SIG-M5 treated with dmso at 0.1 percent for 504 hours (cell line): ENCODE results near the gene CLN5.
A peak's percentile ranks its signal among the peaks of the same experiment; 100 is the strongest.
"Not testable (repeated sequence)": the region's sequence is repeated elsewhere in the genome, so short reads cannot be mapped to it uniquely, and the experiment has no call there.

Source experiments
- DNase-seq: peaks from one replicate; lab custom pipeline; 2025; ENCODE audit not compliant: unreplicated experiment; lab: John Stamatoyannopoulos, UW

CLN5 gene

DNA sequence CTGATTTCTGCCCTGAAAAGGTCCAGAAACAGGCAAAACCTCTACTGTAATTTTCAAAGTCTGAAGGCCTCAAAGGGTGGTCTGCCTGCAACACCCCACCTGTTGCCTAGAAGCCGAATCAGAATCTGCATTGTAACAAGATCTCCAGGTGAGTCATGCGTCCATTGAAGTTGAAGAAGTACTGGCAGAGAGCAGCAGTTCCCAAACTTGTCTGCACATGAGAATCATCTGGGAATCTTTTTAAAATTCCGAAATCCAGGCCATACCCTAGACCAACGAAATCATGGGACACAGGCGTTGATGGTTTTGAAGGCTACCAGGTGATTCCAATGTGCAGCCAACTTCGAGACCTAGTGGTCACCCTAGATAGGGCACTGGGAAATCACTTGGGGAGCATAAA lies 16.0 kb upstream of the CLN5 start:
- no peak for DNase-seq

DNA sequence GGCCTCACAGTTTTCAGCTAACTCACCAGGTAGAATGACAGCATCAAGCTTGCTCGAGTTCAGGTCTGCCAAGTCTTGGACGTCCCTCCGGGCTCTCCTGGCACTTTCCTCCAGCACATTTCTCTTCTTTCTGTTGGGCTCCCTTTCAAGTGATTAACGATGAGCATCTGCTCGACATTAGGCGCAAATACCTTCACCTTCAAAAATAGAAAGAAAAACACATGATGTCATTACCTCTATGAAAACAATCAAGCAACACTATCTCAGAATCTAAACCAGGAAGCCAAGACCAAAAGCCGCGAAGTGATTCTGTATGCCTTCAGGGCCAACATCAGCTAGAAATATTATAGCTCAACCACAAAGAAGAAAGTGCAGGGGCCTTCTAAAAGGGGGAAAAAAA lies 15.4 kb upstream of the CLN5 start:
- DNase-seq: no peak

DNA sequence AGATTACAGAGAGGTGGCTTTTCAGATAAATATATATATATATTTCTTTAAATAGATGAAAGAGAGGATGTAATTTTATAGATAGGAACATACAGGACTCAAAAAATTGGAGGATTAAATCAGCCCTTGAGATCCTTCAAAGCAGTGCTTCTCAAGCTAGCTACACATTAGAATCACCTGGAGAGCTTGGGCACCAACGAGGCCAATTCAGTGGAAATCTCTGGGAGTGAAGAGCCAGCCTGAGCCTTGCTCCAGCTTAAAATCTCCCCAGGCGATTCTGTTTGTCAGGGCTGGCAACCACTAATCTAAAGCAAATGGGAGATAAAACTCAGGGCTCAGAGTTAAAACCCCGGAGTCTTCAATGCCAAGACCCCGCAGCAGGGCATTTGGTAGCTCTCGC lies 15.0 kb upstream of the CLN5 start:
- DNase-seq: no peak

DNA sequence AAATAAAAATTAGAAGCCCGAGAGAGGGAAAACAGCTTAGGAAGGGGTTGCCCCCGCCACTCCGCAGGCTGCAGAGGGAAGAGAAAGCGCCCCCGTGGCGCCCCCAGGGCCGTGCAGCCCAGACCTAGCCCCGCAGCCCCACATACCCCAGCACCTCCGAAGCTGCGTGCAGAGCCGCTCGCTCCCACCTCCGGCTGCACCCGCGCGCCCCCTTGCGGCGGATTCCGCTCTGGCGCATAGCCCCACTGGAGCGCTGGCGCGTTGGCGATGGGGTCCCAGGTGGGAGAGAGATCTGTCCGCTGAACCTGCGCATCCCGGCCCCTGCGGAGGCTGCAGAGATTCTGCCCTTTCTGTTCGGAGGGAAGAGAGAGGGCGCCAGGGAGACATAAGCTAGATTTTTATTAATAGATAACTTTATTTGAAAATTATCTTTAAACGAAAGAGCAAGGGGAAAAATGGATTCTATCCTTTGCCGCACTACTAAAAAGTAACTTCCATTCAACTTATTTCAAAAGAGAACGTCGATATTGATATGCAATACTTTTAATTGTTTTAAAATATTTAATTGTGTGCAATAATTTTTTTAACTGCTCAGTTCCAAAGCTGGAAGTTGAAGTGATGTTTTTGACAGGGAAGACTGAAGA lies 11.7 kb upstream of the CLN5 start:
- DNase-seq: peak; percentile 47

GRCh38 chr13:76982061-76982460 lies 9.8 kb upstream of the CLN5 start:
- no peak for DNase-seq

GRCh38 chr13:76983676-76984075 lies 8.2 kb upstream of the CLN5 start:
- DNase-seq: no peak

DNA sequence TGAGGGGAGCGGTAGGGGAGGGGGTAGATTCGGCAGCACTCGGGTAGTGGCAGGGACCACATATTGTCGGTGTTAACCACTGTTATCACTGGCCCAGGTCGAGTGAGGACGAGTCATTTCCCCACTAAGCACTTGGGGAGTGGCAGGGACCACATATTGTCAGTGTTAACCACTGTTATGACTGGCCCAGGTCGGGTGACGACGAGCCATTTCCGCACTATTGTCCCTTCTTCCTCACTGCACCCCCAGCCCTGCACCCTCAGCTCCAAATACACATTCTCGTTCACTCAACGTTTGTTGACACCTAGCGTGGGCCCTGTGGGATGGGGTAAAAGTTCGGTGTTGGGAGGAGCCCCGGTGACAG lies 467 bp upstream of the CLN5 start:
- DNase-seq: no peak

DNA sequence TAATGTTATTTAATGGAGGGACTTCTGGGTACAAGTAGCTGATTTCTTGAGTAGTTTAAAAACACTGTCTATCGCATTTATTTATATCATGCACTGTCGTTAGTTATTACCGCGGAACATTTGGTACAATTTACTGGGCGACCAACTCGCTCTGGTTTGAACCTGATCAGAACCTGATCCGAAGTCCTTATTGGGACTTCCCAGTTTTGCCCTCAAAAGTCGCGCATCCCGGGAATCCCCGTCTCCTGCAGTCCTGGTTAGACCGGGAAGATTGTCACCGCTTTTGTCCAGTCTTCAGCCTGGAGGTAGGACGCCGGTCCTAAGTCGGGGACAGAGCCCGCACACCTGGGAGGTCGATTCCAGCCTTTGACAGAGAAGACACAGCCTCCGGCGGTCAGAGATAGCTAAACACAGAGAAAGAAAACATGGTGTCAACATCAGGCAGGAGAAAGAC lies 694 bp downstream of the CLN5 start:
- DNase-seq: no peak

GRCh38 chr13:76993021-76993420 lies 1.1 kb downstream of the CLN5 start:
- DNase-seq: no peak

DNA sequence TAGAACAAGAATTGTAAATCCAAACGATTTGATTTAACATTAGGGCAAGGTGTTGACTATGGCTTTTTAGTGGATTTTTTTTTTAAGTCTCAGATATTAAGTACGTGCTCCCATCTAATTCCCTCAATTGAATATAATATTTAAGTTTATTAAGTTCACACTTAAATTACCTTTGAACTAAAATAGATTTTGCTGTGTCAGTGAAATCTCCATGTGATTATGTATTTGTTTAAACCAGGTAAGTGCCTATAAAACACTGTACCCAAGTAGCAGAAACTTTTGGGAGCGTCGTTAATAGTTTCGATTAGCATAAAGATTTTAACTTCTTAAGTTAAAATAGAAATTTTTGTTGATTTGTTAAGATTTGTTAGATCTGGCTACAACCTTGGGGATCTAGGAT lies 1.6 kb downstream of the CLN5 start:
- no peak for DNase-seq

- no peak for DNase-seq
Observed at GRCh38 chr13:76994281-76994680, 2.4 kb downstream of the CLN5 start.

DNA sequence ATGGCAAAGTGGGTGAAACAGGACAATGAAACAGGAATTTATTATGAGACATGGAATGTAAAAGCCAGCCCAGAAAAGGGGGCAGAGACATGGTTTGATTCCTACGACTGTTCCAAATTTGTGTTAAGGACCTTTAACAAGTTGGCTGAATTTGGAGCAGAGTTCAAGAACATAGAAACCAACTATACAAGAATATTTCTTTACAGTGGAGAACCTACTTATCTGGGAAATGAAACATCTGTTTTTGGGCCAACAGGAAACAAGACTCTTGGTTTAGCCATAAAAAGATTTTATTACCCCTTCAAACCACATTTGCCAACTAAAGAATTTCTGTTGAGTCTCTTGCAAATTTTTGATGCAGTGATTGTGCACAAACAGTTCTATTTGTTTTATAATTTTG lies 8.6 kb downstream of the CLN5 start:
- no peak for DNase-seq

- DNase-seq: no peak
Observed at GRCh38 chr13:77001540-77001939, 9.7 kb downstream of the CLN5 start.

DNA sequence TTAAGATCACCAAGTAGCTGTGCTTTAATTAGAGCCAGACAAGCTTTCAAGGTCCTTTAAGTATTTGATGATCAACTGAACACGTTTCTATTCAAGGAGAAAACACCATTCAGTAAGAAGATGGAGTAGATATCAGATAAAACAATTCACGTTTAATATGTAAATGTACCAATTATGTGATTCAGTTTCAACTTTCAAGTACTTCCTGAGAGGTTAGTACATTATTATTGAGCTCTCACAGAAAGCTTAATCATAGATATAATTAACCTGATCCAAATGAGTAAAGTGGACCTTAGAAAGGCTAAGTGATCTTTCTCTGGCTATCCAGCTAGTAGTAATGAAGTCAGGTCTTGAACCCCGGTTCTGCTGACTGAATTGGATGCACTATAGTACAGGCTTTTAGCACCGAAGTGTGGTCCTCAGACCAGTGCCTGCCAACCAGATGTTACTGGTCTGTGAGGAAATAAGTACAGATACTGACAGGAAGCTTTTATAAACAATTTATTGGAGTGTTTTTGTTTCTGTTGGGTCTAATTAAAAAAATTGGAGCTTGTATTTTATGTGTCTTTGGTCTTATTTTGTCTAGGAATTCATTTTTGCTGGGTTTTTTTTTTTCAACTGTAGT lies 10.2 kb downstream of the CLN5 start:
- no peak for DNase-seq

GRCh38 chr13:77002590-77003190 lies 10.8 kb downstream of the CLN5 start:
- DNase-seq: peak; percentile 44

- DNase-seq: not testable (repeated sequence)
Observed at GRCh38 chr13:77008337-77008736, 16.5 kb downstream of the CLN5 start.

DNA sequence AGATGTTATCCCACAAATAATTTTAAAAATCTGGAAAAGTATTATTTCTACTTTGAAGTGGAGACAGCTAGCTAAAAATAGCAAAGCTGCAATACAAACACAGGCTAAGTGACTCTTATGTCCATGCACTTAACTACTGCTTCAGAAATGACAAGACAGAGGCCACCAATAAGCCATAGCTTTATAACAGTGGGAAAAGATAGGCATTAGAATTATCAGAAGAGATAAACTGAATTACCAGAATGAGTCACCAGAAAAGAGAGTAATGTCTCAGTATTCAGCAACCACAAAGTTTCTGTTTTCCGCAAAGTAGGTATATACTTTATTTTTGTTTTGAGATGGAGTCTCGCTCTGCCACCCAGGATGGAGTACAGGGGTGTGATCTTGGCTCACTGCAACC lies 17.1 kb downstream of the CLN5 start:
- DNase-seq: no peak

DNA sequence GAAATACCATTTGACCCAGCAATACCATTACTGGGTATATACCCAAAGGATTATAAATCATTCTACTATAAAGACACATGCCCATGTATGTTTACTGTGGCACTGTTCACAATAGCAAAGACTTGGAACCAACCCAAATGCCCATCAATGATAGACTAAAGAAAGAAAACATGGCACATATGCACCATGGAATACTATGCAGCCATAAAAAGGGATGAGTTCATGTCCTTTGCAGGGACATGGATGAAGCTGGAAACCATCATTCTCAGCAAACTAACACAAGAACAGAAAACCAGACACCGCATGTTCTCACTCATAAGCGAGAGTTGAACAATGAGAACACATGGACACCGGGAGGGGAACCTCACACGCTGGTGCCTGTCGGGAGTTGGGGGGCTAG lies 17.8 kb downstream of the CLN5 start:
- DNase-seq: not testable (repeated sequence)

DNA sequence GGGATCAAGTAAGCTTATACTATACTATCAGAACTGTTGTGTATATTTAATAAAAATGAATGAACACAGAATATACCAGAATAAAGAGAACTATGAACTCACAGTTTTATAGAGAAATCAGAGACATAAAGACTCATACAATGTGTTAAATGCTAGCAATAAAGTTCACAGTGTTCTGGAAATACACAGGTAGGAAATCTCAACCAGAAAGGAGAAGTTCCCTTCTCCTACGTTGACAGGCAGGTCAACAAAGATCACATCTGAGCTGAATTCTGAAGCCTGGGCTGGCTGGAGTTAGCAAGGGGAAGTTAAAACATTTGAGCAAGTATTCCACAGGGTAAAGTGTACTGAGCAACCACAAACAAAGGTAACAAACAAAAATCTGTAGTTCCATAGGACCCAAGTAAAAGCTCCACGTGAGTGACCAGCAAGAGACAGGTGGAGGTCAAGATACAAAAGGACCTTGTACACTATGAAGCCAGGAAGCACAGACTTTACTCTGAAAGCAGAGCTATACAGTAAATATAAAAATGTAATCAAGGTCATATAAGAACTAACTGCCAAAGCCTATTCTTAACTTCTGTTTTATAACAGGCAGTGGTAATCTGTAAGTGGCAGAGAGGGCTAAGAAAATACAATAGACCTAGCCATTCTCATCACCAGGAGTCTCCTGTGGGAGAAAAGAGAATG lies 22.1 kb downstream of the CLN5 start:
- no peak for DNase-seq

DNA sequence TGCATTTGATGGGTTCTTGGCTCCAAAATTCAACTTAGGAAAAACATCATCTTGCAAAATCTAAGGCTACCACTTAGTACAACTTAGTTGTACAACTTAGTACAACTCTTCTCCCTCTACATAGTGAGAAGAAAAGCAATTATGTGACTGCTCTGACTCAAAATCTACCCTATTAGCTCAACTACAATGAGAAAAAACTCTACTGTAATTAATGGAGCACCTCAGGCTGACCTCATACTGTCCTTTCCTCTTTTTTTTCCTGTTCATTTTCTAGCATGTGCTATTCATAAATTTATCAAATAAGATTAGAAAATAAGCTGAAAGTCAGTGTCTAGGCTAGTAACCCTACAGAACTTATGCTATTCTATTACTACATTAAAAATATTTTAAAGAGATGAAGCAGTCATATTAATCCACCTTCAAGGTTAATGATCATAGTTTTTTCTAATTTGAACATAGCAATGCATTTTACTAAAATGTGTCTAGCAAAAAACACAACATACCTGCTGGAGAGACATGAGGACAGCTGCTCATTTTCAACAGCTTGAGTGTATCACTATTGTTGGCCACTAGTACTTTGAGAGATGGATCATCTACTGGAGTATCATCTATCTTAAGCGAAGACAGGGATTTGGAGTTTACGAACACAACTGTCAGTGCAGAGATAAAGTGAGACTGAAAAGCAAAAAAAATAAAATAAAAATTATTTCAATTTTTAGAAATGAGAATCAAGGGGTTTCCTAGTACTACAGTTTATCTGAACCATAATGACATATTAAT lies 23.2 kb downstream of the CLN5 start:
- no peak for DNase-seq

DNA sequence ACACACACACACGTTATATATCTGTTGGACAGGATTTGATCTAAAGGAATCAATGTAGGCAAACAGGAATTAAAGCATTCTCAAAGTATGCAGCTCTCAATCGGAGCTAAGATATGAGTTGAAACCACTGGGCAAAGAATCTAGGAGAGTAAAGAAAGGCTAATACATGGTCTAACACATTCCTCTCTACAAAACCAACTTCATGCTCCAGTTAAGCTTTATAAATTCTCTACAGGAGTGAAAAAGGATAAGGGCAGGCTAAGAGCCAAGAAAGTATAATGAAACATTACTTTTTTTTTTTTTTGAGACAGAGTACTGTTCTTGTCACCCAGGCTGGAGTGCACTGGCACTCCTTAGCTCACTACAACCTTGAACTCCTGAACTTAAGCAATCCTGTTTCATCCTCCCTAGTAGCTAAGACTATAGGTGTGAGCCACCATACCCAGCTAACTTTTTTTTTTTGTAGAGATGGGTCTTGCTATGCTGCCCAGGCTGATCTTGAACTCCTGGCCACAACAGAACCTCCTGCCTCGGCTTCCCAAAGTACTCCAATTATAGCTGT lies 24.5 kb downstream of the CLN5 start:
- no peak for DNase-seq
